Activated CD4-positive, alpha-beta T cell treated with anti-CD3 and anti-CD28 coated beads for 36 hours (primary cell): ENCODE results near the gene PRKCZ. TPM values are rescaled to one million over a fixed set of nuclear protein-coding genes. Genes with fewer than 3 reads are reported as not detected.

ENCODE experiments used
- ATAC-seq: fragments of 200-7000 bp; cut with Tn5 transposase; one replicate; pipeline ENCODE4 v1.10.0; 2021; ENCODE audit warnings: mild to moderate bottlenecking, moderate library complexity
- CTCF ChIA-PET: fragments of 350-600 bp; sonication (Branson Sonifier 250); formaldehyde crosslinking; loops from one replicate; lab custom pipeline; 2021; ENCODE audit warnings: antibody characterized with exemption; lab: Charles Lee
- POLR2A ChIA-PET: fragments of 350-600 bp; sonication (Branson Sonifier 250); formaldehyde crosslinking; loops from one replicate; lab custom pipeline; 2021; ENCODE audit warnings: antibody characterized with exemption, inconsistent platforms; lab: Charles Lee
- DNase-seq: peaks from one replicate; pipeline ENCODE4 v3.0.0-alpha.2; 2020
- H3K27ac Mint-ChIP-seq: one replicate; pipeline ENCODE4 v1.8.0; 2021; ENCODE audit warnings: mixed read lengths
- H3K27me3 Mint-ChIP-seq: one replicate; pipeline ENCODE4 v1.8.0; 2021; ENCODE audit warnings: mixed read lengths
- H3K36me3 Mint-ChIP-seq: one replicate; pipeline ENCODE4 v1.8.0; 2021; ENCODE audit warnings: low read depth, mixed read lengths
- H3K4me1 Mint-ChIP-seq: one replicate; pipeline ENCODE4 v1.8.0; 2021; ENCODE audit warnings: mixed read lengths
- H3K4me3 Mint-ChIP-seq: one replicate; pipeline ENCODE4 v1.8.0; 2021; ENCODE audit warnings: mild to moderate bottlenecking, moderate library complexity, mixed read lengths
- H3K9me3 Mint-ChIP-seq: one replicate; pipeline ENCODE4 v1.8.0; 2021; ENCODE audit warnings: low read depth, mixed read lengths
- intact Hi-C, 2 experiments: fragments of 100-400 bp; cut with DNase I in 1 of 2; cut with micrococcal nuclease in 1 of 2; formaldehyde crosslinking; loops; one replicate each; pipeline versions ENCODE4 v1.14.2 to v1.15.1; 2022 to 2024; cut with DNase I, micrococcal nuclease
- total RNA-seq, 2 experiments: library from RNA; stranded (reverse); gene quantifications; one replicate each; pipeline ENCODE4 v1.2.3, GENCODE V29; 2021

The PRKCZ gene
- total RNA-seq, 2 experiments from 2014 or later, result 9.8 to 10.9 TPM

- ATAC-seq (no peak), DNase-seq (no peak)
- H3K36me3 Mint-ChIP-seq, result peaks cover 27% of the 10 kb centered on the region
- H3K27ac Mint-ChIP-seq, result no peak overlapping the region
- H3K27me3 Mint-ChIP-seq, result no peaks in the 10 kb centered on the region
- ChIA-PET POLR2A (no interaction called here), CTCF (no interaction called here)
- peaks cover 21% of the 10 kb centered on the region for H3K9me3 Mint-ChIP-seq
- no peaks in the 10 kb centered on the region for H3K4me1 Mint-ChIP-seq
- intact Hi-C loops, result no loop called here
- no peak overlapping the region for H3K4me3 Mint-ChIP-seq
Measured at GRCh38 chr1:2080884-2081283, 30.7 kb downstream of the PRKCZ start.

DNA sequence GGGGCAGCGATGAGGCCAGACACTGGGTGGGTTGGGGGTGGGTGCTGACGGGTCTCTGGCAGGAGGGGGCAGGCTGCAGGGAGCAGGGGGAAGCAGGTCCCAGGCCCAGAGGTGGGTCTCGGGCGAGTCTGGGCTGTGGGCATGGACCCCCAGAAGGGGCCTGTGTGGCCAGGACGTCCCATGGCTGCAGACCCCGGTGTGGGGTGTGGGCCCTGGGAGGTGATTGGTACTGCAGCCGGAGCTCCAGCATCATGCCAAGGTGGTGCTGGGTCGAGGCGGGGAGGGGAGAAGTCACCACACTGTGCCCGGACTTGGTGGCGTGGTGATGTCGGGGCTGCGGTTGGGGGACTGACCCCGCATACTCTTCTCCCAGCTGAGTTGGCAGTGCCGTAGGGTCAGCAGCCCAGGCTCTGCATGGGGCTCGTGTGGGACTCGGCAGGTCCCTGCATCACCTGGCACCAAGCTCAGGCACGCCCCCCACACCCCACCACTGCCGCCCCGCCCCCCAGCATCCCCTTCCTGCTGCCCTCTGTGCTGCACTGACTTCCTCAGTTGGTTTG, 31.2 kb downstream of the PRKCZ start:
- Mint-ChIP-seq H3K4me1 (no peaks in the 10 kb centered on the region), H3K27me3 (no peaks in the 10 kb centered on the region), H3K4me3 (no peak overlapping the region), H3K36me3 (peaks cover 25% of the 10 kb centered on the region), H3K9me3 (peaks cover 21% of the 10 kb centered on the region), H3K27ac (no peak overlapping the region)
- ChIA-PET CTCF (no interaction called here), POLR2A (no interaction called here)
- ATAC-seq, result no peak
- intact Hi-C loops, result no loop called here
- DNase-seq, result no peak

GRCh38 chr1:2082064-2082463, 31.9 kb downstream of the PRKCZ start:
- no peak for ATAC-seq
- intact Hi-C loops, result no loop called here
- no peaks in the 10 kb centered on the region for H3K4me1 Mint-ChIP-seq

DNA sequence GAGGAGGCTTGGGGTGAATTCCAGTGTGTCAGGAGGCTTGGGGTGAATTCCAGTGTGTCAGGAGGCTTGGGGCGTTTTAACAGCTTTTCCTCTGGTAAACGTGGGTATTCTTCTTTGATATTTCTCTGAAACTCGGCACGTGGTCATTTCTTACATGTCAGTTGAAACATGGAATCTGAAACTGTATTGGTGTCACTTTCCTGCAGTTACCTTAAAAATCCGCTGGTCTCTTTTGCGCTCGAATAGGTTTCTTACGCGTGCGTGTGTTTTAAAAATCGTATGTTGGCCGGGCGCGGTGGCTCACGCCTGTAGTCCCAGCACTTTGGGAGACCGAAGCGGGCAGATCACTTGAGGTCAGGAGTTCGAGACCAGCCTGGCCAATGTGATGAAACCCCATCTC, 33.5 kb downstream of the PRKCZ start:
- Mint-ChIP-seq H3K9me3 (peaks cover 2% of the 10 kb centered on the region), H3K4me1 (no peaks in the 10 kb centered on the region)
- no peak for ATAC-seq

More at GRCh38 chr1:2082064-2082463, 31.9 kb downstream of the PRKCZ start:
- no peak for DNase-seq
- Mint-ChIP-seq H3K9me3 (peaks cover 17% of the 10 kb centered on the region), H3K36me3 (peaks cover 21% of the 10 kb centered on the region), H3K4me3 (no peak overlapping the region), H3K27me3 (no peaks in the 10 kb centered on the region), H3K27ac (no peak overlapping the region)
- ChIA-PET CTCF (no interaction called here), POLR2A (no interaction called here)

GRCh38 chr1:2084306-2084705, 34.1 kb downstream of the PRKCZ start:
- H3K4me3 Mint-ChIP-seq, result no peak overlapping the region
- no peaks in the 10 kb centered on the region for H3K27me3 Mint-ChIP-seq
- ChIA-PET CTCF (no interaction called here), POLR2A (no interaction called here)
- peaks cover 5% of the 10 kb centered on the region for H3K36me3 Mint-ChIP-seq
- no peak overlapping the region for H3K27ac Mint-ChIP-seq
- intact Hi-C loops, result no loop called here
- no peaks in the 10 kb centered on the region for H3K4me1 Mint-ChIP-seq
- no peak for DNase-seq
- no peak for ATAC-seq
- H3K9me3 Mint-ChIP-seq, result no peaks in the 10 kb centered on the region

More for the DNA sequence above, 33.5 kb downstream of the PRKCZ start:
- ChIA-PET POLR2A (no interaction called here), CTCF (no interaction called here)
- DNase-seq, result no peak
- no peak overlapping the region for H3K27ac Mint-ChIP-seq
- no peaks in the 10 kb centered on the region for H3K27me3 Mint-ChIP-seq
- intact Hi-C loops, result no loop called here
- H3K36me3 Mint-ChIP-seq, result peaks cover 5% of the 10 kb centered on the region
- no peak overlapping the region for H3K4me3 Mint-ChIP-seq

DNA sequence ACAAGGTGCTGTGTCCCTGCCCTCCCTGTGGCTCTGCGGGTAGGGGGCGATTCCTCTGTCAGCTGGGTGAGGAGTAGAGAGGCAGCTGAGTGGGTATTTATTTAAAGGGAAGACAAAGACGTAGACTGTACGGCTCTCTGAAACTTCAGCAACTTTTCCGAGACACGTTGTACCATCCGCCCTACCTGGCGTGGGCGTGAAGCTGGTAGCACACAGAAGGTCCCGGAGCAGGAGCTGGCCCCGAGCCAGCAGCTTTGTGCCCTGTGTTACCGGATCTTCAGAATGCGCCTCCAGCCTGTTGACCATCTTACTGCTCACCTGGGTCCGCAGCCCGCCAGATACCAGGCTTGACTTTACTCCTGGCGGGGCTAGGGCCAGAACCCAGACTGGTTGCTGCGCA, 34.9 kb downstream of the PRKCZ start:
- H3K4me1 Mint-ChIP-seq, result no peaks in the 10 kb centered on the region
- H3K27ac Mint-ChIP-seq, result no peak overlapping the region
- H3K9me3 Mint-ChIP-seq, result no peaks in the 10 kb centered on the region
- POLR2A ChIA-PET, result no interaction called here
- no peaks in the 10 kb centered on the region for H3K27me3 Mint-ChIP-seq
- no peak overlapping the region for H3K4me3 Mint-ChIP-seq
- intact Hi-C loops, result no loop called here
- CTCF ChIA-PET, result no interaction called here
- H3K36me3 Mint-ChIP-seq, result peaks cover under 1% of the 10 kb centered on the region
- ATAC-seq, result no peak
- no peak for DNase-seq

DNA sequence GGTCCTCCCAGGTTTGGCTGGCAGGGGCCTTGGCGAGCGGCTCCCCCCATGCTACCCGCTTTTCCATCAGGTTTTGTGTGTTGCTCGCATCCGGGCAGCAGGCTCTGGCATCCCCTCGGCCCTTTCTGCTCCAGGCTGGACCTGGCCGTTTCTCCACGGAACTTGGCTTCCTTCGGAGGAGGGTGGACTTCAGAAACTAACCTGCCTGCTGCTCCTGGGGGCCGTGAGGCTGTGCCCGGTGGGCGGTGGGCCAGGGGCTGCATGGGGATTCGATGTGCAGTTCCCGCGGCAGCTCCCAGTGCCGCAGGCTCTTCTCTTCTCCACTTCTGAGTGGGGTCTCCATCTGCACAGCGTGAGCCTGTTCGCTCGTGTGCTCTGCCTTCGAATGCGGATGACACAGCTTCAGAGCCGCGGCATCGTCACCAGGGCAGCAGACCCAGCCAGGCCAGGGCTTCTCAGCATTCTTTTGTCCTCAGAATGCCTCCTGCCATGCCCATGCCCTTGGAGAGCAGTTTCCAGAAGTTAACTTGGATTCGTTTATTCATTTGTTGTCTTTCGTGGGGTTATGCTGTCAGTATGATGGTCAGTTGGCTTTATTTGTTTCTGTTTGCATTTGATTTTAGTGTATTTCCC, 36.4 kb downstream of the PRKCZ start:
- Mint-ChIP-seq H3K4me3 (no peak overlapping the region), H3K27me3 (no peaks in the 10 kb centered on the region), H3K4me1 (peaks cover 2% of the 10 kb centered on the region), H3K36me3 (no peaks in the 10 kb centered on the region), H3K27ac (no peak overlapping the region), H3K9me3 (no peaks in the 10 kb centered on the region)
- POLR2A ChIA-PET, result interaction anchor here (0.7 kb wide), 1 partner anchor 305 kb away, joined by 6 read pairs; the partner anchor contains the start of genes MORN1 and RER1
- CTCF ChIA-PET, result interaction anchor here (0.8 kb wide), 1 partner anchor 43 kb away, joined by 3 read pairs; no protein-coding TSS in a partner anchor
- no peak for DNase-seq
- intact Hi-C loops, result no loop called here
- ATAC-seq, result no peak

DNA sequence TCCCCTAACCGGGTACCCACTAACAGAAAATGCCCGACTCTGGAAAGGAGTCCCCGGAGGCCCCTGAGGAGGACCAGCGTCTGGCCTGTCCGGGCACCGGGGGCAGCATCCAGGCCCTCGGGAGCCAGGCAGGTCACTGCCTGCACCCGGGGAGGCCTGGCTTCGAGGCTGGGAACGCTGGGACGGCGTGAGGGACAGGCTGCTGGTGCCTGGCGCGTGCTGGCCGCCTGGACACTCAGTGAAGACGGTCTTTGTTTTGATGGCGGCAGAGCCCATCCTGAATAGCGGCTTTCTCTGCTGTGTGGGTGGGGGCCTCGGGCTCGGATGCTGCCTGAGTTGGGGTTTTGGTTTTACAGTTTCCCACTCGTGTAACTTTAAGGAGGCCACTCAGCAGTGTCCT, 37.6 kb downstream of the PRKCZ start:
- Mint-ChIP-seq H3K27ac (no peak overlapping the region), H3K27me3 (no peaks in the 10 kb centered on the region), H3K4me3 (no peak overlapping the region), H3K4me1 (peaks cover 3% of the 10 kb centered on the region), H3K9me3 (no peaks in the 10 kb centered on the region), H3K36me3 (no peaks in the 10 kb centered on the region)
- ATAC-seq, result no peak
- no peak for DNase-seq
- ChIA-PET CTCF (no interaction called here), POLR2A (no interaction called here)
- intact Hi-C loops, result no loop called here

DNA sequence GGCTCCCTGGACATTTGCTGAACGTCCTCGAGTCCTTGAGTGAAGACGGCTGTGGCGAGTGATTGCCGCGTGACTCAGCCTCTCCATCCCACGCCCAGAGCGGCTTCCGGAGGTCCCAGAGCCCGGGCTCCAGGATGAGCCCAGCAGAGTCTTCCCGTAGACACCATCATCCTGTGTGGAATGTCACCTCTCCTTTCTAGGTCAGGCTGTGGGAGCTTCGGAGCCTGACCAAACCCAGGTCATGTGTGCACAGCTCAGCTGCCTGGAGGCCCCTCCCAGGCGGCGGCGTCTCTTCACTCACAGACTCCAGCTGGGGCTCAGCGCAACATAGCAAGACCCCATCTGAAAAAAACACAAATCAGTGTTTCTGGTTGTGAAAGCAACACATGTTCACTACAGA, 38.2 kb downstream of the PRKCZ start:
- Mint-ChIP-seq H3K27ac (no peak overlapping the region), H3K4me1 (peaks cover 3% of the 10 kb centered on the region), H3K36me3 (no peaks in the 10 kb centered on the region), H3K9me3 (no peaks in the 10 kb centered on the region), H3K4me3 (no peak overlapping the region), H3K27me3 (no peaks in the 10 kb centered on the region)
- no peak for ATAC-seq
- no peak for DNase-seq
- ChIA-PET CTCF (interaction anchor here (0.6 to 1.0 kb wide), 2 partner anchors 51 to 97 kb away, joined by 3 to 4 read pairs; no protein-coding TSS in a partner anchor), POLR2A (no interaction called here)
- intact Hi-C loops, result no loop called here

DNA sequence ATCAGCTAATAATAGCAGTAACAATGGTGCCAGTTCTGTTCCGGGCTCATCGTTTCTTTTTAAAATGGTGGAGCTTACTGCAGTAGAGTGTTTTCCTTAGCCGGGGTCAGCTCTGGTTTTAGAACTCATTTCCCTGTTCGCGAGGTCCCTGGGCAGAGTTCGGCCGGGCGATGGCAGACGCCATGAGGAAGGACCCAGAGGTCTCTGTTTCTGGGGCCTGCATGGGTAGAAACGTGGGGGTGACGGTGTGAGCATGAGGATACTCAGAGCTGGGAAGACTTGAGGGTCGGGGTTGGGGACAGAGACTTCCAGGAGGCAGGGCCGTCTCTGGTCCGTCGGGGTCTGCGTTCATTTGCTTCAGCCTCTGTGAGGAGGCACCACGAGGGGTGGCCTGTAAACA, 38.8 kb downstream of the PRKCZ start:
- ATAC-seq, result no peak
- POLR2A ChIA-PET, result no interaction called here
- no peak for DNase-seq
- Mint-ChIP-seq H3K27ac (no peak overlapping the region), H3K9me3 (no peaks in the 10 kb centered on the region), H3K27me3 (no peaks in the 10 kb centered on the region), H3K4me1 (peaks cover 3% of the 10 kb centered on the region), H3K4me3 (no peak overlapping the region), H3K36me3 (no peaks in the 10 kb centered on the region)
- intact Hi-C loops, result no loop called here
- CTCF ChIA-PET, result interaction anchor here (0.6 to 1.0 kb wide), 4 partner anchors 14 to 98 kb away, joined by 3 to 4 read pairs (median 3); no protein-coding TSS in a partner anchor

DNA sequence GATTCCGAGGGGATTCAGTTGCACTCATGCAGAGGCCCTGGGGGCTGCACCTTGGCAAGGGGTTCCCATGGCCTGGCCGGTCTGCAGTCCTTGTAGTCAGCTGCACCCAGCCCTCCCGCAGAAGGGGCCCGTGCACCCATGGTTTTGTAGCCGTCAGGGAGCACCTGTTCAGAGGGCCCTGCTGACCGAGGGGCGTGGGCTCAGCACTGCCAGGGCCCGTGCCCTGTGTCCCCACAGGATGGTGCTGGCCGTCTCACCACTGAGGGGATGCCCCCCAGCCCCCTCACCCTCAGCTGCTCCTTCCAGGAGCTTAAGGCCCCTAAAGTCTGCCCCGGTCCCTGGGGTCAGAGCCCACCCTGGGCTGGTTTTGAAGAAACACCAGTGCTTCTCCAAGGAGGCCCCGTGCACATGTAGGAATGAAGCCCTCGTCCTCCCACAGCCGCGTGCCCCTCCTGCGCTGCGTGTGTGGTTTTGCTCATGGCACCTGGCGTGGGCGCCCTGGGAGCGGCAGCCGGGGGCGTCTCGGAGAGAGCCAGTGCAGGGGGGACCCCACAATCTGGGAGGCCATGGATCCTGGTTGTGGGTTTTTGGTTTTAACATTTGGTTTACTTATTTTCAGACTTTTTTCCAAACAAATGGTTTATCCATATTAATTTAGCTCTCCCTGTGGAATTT, 40.1 kb downstream of the PRKCZ start:
- intact Hi-C loops, result loop anchor here (5.0 kb wide), 2 partner anchors 82 to 292 kb away; no protein-coding TSS in a partner anchor
- Mint-ChIP-seq H3K4me3 (no peak overlapping the region), H3K4me1 (peaks cover 3% of the 10 kb centered on the region), H3K9me3 (no peaks in the 10 kb centered on the region), H3K27me3 (no peaks in the 10 kb centered on the region), H3K36me3 (peaks cover 1% of the 10 kb centered on the region), H3K27ac (no peak overlapping the region)
- CTCF ChIA-PET, result interaction anchor here (0.6 to 1.1 kb wide), 2 partner anchors 146 to 226 kb away, joined by 3 read pairs; no protein-coding TSS in a partner anchor
- POLR2A ChIA-PET, result no interaction called here
- ATAC-seq (no peak), DNase-seq (no peak)
